ENCODE measurements around the gene NPRL2.

The NPRL2 gene

DNA sequence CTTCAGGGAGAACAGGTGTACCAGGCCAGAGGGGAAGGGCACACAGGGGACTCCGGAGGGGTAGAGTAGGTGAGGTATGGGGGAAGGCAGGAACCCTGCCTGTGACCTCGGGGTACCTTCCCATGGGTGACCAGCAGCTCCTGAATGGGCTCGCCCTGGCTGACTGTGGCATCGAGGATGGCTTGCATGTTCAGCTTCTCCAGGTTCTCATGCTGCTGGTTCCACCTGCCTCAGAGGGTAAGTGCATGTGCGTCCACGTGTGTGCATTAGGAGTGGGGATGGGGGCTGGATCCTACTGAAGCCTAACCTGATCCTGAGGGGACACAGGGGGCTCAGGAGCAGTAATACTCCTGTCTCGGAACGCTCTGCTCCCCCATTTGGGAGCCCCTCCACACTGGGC lies 5.6 kb downstream of the NPRL2 start:
- TF ChIP-seq, protein P1, sequence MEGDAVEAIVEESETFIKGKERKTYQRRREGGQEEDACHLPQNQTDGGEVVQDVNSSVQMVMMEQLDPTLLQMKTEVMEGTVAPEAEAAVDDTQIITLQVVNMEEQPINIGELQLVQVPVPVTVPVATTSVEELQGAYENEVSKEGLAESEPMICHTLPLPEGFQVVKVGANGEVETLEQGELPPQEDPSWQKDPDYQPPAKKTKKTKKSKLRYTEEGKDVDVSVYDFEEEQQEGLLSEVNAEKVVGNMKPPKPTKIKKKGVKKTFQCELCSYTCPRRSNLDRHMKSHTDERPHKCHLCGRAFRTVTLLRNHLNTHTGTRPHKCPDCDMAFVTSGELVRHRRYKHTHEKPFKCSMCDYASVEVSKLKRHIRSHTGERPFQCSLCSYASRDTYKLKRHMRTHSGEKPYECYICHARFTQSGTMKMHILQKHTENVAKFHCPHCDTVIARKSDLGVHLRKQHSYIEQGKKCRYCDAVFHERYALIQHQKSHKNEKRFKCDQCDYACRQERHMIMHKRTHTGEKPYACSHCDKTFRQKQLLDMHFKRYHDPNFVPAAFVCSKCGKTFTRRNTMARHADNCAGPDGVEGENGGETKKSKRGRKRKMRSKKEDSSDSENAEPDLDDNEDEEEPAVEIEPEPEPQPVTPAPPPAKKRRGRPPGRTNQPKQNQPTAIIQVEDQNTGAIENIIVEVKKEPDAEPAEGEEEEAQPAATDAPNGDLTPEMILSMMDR (IDR thresholded peaks at IDR 0.05; ENCODE audit: low read depth, low read length): no peak
- H3K4me3 ChIP-seq (ENCODE audit: low read depth, low read length): peak overlapping the region; percentile 54

DNA sequence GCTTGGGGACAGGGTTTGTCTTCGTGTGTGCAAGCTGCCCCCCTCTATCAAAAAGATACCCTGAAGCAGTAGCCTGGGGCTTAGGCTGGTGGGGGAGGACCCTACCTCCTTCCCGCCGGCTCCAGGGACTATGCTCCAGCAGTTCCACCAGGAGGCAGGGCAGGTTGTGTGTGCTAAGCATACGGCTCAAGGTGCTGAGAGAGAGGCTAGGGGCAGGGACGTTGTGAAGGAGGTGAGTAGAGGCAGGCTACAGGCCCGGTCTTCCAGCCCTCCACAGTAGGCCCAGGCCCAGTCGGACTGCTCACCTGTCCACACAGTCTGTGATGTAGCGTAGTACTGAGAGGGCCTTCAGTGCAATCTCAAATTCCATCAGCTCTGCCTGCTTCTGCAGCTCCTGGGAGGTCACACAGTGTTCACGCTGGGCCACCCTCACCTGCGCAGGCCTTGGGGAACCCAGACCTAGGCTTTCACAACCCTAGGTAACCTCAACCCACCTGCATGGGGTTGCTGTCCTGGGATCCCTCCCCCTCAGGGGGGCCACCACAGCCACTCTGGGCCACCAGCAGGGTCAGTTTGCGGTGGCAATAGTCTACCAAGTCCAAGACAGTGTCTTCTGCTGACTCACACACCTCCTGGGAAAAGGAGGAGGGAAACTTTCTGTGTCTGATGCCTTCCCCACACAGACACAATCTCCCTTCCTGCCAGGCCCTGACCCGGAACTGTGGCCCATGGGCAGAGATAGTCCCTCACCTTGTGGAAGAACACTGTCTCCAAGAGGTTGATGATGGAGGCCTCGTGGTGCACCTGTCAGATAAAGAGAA lies 7.6 kb downstream of the NPRL2 start:
- H3K4me3 ChIP-seq (ENCODE audit: low read depth, low read length): no peak overlapping the region
- TF ChIP-seq, protein P1 (IDR thresholded peaks at IDR 0.05; ENCODE audit: low read depth, low read length): 0 out of 2 replicates have a peak, but pooled peaks have one; percentile 4

DNA sequence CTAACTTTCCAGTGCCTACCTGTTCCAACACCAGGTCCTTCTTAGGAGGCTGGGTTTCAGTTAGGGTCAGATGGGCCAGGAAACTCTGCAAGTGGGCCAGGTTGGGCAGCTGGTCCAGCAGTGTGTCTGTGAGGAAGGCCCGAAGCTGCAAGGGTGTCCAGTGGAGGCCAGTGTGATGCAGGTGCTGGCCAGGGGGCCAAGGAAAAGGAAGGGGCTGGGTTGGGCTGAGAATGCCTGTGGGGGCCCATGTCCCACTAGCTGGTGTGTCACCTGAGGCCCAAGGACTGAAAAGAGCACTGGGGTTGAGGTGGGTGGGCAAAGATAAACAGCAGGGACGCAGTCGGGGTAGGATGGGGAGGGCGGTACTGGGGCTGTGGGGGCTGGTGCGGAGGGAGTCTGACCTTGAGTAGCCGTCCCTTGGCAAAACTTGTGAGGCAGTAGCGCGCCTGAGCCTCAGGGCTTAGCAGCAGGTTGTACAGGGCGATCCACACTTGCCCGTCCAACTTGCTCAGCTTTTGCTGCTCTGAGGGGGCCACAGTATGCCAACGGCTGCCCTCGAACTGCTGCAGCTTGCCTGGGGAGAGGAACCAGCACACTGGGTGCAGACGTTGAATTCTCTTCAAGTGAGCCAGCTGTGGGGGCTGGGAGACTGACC lies 8.5 kb downstream of the NPRL2 start:
- TF ChIP-seq, protein P1 (IDR thresholded peaks at IDR 0.05; ENCODE audit: low read depth, low read length): no peak

DNA sequence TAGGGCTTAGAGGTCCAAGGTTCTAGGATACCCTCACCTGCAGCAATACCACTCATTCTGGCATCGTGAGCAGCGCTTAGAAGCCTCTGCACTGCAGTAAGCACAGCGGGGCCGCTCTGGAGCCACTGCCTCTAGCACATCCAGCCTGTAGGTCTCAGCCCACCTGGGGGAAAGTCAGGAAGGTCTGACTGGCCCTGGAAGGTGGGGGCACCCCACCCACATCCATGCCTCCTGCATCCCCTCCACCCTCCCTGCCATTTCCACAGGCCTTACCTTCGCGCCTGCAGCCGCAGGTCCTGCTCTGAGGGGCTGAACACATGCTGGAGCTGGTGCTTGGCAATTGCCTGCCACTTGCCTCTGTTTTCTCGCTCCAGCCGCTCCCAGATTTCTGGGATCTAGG lies 9.0 kb downstream of the NPRL2 start:
- TF ChIP-seq, protein P1 (IDR thresholded peaks at IDR 0.05; ENCODE audit: low read depth, low read length): no peak
- H3K4me3 ChIP-seq (ENCODE audit: low read depth, low read length): peak overlapping the region; percentile 64

More for the DNA sequence above, 8.5 kb downstream of the NPRL2 start:
- no peak overlapping the region for H3K4me3 ChIP-seq (ENCODE audit: low read depth, low read length)

DNA sequence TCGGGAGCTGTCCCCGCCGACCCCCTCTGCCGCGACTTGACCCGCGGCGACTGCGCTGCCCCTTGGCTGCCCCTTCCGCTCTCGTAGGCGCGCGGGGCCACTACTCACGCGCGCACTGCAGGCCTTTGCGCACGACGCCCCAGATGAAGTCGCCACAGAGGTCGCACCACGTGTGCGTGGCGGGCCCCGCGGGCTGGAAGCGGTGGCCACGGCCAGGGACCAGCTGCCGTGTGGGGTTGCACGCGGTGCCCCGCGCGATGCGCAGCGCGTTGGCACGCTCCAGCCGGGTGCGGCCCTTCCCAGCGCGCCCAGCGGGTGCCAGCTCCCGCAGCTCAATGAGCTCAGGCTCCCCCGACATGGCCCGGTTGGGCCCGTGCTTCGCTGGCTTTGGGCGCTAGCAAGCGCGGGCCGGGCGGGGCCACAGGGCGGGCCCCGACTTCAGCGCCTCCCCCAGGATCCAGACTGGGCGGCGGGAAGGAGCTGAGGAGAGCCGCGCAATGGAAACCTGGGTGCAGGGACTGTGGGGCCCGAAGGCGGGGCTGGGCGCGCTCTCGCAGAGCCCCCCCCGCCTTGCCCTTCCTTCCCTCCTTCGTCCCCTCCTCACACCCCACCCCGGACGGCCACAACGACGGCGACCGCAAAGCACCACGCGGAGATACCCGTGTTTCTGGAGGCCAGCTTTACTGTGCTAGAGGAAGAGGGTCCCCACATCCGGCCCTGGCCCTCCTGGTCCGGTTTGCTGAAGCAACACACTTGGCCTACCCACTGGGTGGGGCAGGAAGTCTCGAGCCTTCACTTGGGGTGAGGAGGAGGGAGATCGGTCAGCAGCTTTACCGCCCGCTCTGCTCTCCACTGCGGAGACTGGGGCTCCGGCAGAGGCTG lies 9.9 kb downstream of the NPRL2 start, which contains the start of gene RASSF1:
RASSF1 (minus strand) TSS at position 389 of the 882 bp plus-strand sequence; CDS start at position 358, 31 bp downstream.
- TF ChIP-seq, protein P1 (IDR thresholded peaks at IDR 0.05; ENCODE audit: low read depth, low read length): no peak
- H3K4me3 ChIP-seq (ENCODE audit: low read depth, low read length): peak within 1 kb of the TSS; percentile 64

DNA sequence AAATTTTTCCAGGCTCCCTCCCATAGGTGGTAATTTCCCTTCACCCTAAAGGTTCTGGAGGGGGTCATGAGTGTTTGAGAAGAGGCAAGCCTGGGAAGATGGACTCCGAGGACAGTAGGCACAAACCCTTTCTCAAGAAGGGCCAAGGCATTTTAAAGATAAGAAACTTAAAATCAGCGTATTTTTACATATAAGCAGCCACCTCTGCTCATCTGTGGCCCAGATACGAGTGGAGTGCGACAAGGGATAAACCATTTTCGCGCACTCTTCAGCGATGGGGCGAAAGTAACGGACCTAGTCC lies 10.5 kb downstream of the NPRL2 start:
- TF ChIP-seq, protein P1 (IDR thresholded peaks at IDR 0.05; ENCODE audit: low read depth, low read length): no peak
- peak overlapping the region; percentile 64 for H3K4me3 ChIP-seq (ENCODE audit: low read depth, low read length)
